GM10266 (cell line): ENCODE measurements around the gene PITX2.

Experiments
- DNase-seq: peaks from one replicate; pipeline ENCODE4 v3.0.0; 2012; ENCODE audit errors: extremely low spot score
- TF ChIP-seq, protein P1 (sequence below): IDR thresholded peaks from 2 replicates; pipeline ENCODE4 v1.5.1; 2012; ENCODE audit warnings: mild to moderate bottlenecking, low read depth; ENCODE audit not compliant: control insufficient read depth, insufficient read depth; ENCODE audit errors: missing control alignments

PITX2 gene

DNA sequence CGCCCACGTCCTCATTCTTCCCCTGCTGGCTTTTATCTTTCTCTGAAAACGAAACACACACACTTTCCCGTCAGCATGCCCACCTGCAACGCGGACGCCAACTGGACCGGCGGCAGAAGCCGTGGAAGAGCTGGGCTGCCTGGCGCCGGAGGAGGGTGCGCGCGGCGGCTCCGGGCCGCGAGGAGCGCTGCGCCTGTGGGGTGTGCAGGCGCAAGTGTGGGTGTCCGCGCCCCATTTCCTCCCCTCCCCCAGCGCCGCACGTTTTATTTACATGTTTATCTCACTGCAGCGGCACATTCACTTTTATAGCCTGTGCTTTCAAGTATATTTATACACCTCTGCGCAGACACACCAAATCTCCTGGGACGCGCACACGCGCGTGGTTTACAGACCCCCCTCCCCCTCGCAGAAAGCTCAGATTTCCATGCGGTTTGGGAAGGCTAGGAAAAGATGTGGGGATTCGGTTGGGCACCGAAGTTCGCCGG, 1.5 kb downstream of the PITX2 start:
- DNase-seq = no peak
- TF ChIP-seq, protein P1, sequence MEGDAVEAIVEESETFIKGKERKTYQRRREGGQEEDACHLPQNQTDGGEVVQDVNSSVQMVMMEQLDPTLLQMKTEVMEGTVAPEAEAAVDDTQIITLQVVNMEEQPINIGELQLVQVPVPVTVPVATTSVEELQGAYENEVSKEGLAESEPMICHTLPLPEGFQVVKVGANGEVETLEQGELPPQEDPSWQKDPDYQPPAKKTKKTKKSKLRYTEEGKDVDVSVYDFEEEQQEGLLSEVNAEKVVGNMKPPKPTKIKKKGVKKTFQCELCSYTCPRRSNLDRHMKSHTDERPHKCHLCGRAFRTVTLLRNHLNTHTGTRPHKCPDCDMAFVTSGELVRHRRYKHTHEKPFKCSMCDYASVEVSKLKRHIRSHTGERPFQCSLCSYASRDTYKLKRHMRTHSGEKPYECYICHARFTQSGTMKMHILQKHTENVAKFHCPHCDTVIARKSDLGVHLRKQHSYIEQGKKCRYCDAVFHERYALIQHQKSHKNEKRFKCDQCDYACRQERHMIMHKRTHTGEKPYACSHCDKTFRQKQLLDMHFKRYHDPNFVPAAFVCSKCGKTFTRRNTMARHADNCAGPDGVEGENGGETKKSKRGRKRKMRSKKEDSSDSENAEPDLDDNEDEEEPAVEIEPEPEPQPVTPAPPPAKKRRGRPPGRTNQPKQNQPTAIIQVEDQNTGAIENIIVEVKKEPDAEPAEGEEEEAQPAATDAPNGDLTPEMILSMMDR = no peak

DNA sequence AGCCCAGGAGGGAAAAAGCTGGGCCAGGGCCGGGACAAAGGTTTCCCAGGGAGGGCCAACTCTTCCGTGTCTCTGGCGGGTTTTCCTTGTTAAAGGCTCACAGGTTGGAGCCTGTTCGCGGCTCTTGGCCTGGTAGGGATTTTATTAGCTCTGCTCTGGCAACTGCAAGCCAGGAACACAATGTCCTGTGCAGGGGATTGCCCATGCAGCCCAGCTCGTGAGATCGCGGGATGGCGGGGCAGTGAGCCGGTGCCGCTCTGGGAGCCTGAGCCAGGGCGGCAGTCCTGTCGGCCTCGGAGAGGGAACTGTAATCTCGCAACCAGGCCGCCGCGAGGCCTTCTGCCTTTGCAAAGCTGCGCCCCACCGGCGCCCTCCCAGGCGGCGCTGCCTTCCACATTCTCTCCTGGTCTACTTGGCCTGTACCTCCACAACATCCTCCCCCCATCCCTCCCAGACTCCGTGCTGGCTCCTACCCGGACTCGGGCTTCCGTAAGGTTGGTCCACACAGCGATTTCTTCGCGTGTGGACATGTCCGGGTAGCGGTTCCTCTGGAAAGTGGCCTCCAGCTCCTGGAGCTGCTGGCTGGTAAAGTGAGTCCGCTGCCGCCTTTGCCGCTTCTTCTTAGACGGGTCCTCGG, 2.1 kb downstream of the PITX2 start:
- TF ChIP-seq, protein P1 = no peak
- DNase-seq = no peak

DNA sequence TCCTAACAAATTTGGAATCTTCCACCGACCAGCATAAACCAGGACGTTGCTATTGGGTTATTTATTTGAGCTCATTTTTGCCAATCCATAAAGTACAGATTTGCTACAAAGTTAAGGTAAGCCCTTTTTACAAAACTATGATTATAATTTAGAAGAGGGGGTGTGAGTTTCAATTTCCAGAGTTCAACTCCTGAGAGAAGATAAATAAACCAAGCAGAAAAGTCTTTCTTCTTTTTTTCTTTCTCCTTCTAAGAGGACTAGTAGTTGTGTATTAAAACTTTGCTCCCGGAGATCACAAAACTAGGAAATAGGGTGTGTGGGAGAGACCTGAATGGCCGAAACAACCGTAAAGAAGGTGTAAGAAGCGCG, 2.6 kb downstream of the PITX2 start:
- no peak for DNase-seq
- TF ChIP-seq, protein P1 = no peak

DNA sequence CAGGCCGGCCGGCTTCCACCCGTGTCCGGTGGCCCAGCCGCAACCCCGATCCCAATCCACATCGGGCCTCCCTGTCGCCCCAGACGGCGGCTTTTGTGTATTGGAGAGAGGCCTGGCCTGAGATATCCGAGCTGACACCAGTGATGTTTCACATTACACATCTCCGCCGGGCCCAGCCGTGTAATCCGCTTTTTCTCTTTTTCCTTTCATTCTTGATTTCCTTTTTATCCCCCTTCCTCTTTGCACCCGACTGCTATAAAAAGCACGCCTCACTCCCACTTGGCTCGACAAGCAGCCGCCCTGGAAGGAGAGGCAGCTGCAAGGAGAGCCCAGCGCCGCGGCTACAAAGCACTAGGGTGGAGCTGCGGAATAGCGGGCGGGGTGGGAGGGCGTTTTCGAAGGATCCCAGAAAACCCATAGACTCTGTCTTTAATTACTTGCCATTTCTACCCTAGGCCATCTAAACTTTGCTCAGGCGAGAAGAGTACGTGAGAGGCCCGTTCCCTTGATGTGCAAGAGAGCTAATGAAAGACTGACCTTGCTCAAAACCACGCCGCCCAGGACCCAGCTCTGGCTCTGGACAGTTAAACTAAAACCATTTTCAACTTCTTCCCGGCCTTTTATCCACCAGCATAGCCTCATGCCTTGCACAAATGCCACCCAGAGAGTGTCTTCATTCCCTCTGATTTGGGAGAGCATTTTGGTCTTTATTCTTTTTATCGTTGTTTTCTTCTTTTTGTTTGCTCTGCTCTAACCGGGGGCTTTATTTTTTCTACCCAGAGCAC, 3.2 kb downstream of the PITX2 start:
- no peak for DNase-seq
- TF ChIP-seq, protein P1 = no peak

DNA sequence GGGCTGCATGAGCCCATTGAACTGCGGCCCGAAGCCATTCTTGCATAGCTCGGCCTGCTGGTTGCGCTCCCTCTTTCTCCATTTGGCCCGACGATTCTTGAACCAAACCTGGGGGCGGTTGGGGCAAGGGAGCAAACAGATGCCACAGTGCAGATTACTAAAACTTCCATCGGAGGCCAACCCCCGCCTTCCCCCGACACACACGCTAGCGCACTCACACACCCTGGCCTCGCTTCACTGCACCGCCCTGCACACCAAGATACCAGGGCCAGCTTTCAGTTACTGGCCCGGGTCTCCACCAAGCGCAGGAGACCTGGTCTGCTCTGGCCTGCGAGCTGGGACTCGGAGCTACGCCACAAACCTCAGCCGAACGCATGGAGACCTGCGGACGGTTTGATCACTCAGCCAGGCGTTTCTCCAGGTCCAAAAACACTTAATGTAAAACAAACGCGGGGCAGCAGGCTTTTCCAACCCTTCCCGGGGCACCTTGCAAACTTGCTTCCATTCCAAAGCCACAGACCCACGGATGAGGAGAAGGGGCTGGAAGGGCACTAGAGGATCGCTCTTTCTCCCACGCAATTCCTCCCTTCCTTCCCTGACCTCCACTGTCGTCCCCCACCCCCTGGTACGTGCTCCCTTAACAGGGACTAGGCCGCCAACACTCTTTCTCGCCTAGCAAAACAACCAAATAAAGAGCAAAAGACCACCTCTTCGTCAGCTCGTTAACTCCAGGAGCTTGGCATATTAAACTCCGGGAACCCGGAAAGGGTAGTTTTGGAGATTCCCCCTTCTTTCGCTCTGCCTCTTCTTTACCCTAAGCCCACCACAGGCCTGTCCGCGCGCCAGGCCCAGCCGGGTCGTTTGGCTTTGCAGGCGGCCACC, 4.1 kb downstream of the PITX2 start:
- no peak for DNase-seq
- TF ChIP-seq, protein P1 = no peak

DNA sequence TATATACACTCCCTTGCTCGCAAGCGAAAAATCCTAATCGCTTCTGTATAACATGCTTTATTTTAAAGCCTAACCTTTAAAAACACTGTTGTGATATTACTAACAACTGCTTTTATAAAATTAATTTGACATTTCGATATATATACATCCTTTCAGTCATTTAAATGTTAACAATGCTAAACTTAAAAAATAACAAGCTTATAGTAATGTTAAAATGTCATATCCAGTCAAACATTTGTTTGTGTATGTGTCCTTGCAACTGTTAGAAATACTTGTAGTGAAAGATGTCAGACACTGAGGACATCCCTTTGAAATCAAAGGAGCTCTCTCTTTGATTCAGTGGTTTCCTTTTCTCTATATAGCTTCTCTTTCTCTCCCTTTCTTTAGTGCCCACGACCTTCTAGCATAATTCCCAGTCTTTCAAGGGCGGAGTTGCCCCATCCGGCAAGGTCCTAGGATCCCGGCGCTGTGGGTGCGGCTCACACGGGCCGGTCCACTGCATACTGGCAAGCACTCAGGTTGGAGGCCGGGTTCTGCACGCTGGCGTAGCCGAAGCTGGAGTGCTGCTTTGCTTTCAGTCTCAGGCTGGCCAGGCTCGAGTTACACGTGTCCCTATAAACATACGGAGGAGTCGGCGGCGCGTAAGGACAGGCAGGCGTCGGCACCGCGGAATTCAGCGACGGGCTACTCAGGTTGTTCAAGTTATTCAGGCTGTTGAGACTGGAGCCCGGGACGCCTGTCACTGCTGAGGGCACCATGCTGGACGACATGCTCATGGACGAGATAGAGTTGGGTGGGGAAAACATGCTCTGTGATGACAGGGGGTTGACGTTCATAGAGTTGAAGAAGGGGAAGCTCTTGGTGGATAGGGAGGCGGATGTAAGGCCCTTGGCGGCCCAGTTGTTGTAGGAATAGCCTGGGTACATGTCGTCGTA, 5.0 kb downstream of the PITX2 start:
- DNase-seq = no peak
- TF ChIP-seq, protein P1 = no peak
